SK-N-SH (cell line): ENCODE results near the gene ANKS6.

ENCODE experiments used
- CTCF ChIP-seq: fragments of 200-600 bp; sonication (generic); IDR thresholded peaks from 2 replicates; pipeline ENCODE4 v1.6.1; 2017; ENCODE audit warnings: antibody characterized with exemption, mild to moderate bottlenecking, moderate library complexity
- EP300 ChIP-seq, 2 experiments: IDR thresholded peaks; 2 replicates each; pipeline versions ENCODE4 v1.4.0 to v1.6.1; 2012; ENCODE audit warnings: borderline replicate concordance in 1 of 2, low read depth in 1 of 2, low read length in 1 of 2
- GATA2 ChIP-seq: sonication (generic); formaldehyde crosslinking; IDR thresholded peaks from 2 replicates; pipeline ENCODE4 v1.5.0; 2020; ENCODE audit warnings: mild to moderate bottlenecking, missing genetic modification reagents
- MAX ChIP-seq: IDR thresholded peaks from 2 replicates; pipeline ENCODE4 v1.4.0; 2012; ENCODE audit warnings: low read depth
- SIN3A ChIP-seq: IDR thresholded peaks from 2 replicates; pipeline ENCODE4 v1.6.1; 2012; ENCODE audit warnings: low read depth, mild to moderate bottlenecking, low read length, moderate library complexity, borderline replicate concordance
- SMC3 ChIP-seq: IDR thresholded peaks from 2 replicates; pipeline ENCODE4 v1.6.1; 2012; ENCODE audit warnings: low read depth, low read length, improper control_type of control experiment
- TAF1 ChIP-seq: IDR thresholded peaks from 2 replicates; pipeline ENCODE4 v1.6.1; 2012; ENCODE audit warnings: low read depth, mild to moderate bottlenecking, low read length, moderate library complexity, borderline replicate concordance
- YY1 ChIP-seq: IDR thresholded peaks from 2 replicates; pipeline ENCODE4 v1.4.0; 2012; ENCODE audit warnings: low read depth, mild to moderate bottlenecking

GRCh38 chr9:98777618-98778017 is 18.7 kb downstream of the ANKS6 start:
- TF ChIP-seq EP300 (IDR thresholded peaks at IDR 0.05; ENCODE audit: borderline replicate concordance in 1 of 2, low read depth in 1 of 2, low read length in 1 of 2) = no peak
- no peak for TF ChIP-seq CTCF
- no peak for TF ChIP-seq YY1
- TF ChIP-seq MAX = no peak
- no peak for TF ChIP-seq GATA2 (CRISPR knock-in tag)
- TF ChIP-seq SMC3 = no peak
- TF ChIP-seq SIN3A = no peak
- TF ChIP-seq TAF1 = no peak
